Heart right ventricle (tissue), 16 donors: ENCODE data around the gene NTRK1. TPM values are rescaled to one million over a fixed set of nuclear protein-coding genes. Genes with fewer than 3 reads are reported as not detected.

Source experiments
- ATAC-seq, 8 donors: fragments of 200-7000 bp; cut with Tn5 transposase; one replicate each; pipeline ENCODE4 v1.9.1; 2020; ENCODE audit warnings: mild to moderate bottlenecking in 8 of 8, moderate library complexity in 8 of 8, moderate number of reproducible peaks in 1 of 8
- DNase-seq, 2 donors: peaks; one replicate each; pipeline ENCODE4 v3.0.0-alpha.2; 2020
- H3K27ac ChIP-seq, 10 donors: fragments of 200-600 bp; sonication (generic) in 2 of 10; one replicate each; pipeline versions ENCODE4 v1.5.0 to v1.8.0; 2020 to 2022; ENCODE audit warnings: mild to moderate bottlenecking in 3 of 10
- H3K27me3 ChIP-seq, 7 donors: fragments of 200-600 bp; one replicate each; pipeline ENCODE4 v1.8.0; 2021 to 2022; ENCODE audit warnings: mild to moderate bottlenecking in 2 of 7
- H3K36me3 ChIP-seq, 9 donors: fragments of 200-600 bp; sonication (generic) in 1 of 9; one replicate each; pipeline versions ENCODE4 v1.5.0 to v1.8.0; 2020 to 2022; ENCODE audit warnings: mild to moderate bottlenecking in 2 of 9
- H3K4me1 ChIP-seq, 9 donors: fragments of 200-600 bp; sonication (generic) in 1 of 9; one replicate each; pipeline versions ENCODE4 v1.5.0 to v1.8.0; 2020 to 2022; ENCODE audit warnings: mild to moderate bottlenecking in 4 of 9
- H3K4me3 ChIP-seq, 10 donors: fragments of 200-600 bp; sonication (generic) in 2 of 10; one replicate each; pipeline versions ENCODE4 v1.5.0 to v1.8.0; 2020 to 2022; ENCODE audit warnings: mild to moderate bottlenecking in 7 of 10, moderate library complexity in 2 of 10
- H3K9me3 ChIP-seq, 11 donors: fragments of 200-600 bp in 10 of 11; sonication (generic) in 2 of 11; one replicate each; pipeline versions ENCODE4 v1.5.0 to v1.8.0; 2013 to 2022; ENCODE audit warnings: mild to moderate bottlenecking in 2 of 11, control low read depth in 1 of 11, moderate library complexity in 1 of 11
- CTCF ChIP-seq, 9 donors: fragments of 200-600 bp; sonication (generic) in 2 of 9; IDR thresholded peaks; one replicate each; pipeline versions ENCODE4 v1.5.0 to v1.8.0; 2021 to 2022; ENCODE audit warnings: antibody characterized with exemption in 9 of 9, mild to moderate bottlenecking in 5 of 9, moderate library complexity in 1 of 9
- WGBS, 2 donors: extraction: QIAGEN DNeasy Blood & Tissue Kit; methylation state at CpG; one replicate each; pipeline ENCODE4 v1.1.7; 2013; ENCODE audit warnings: inconsistent platforms in 1 of 2; 5-methylcytosine and 5-hydroxymethylcytosine counted together
- intact Hi-C, 10 donors: fragments of 100-400 bp; cut with DNase I; formaldehyde crosslinking; loops; one replicate each; pipeline versions ENCODE4 v1.11.1 to v1.14.2; 2022
- polyA plus RNA-seq, 2 donors: library from polyadenylated mRNA; stranded (reverse); fragments of 200-250 nt; gene quantifications; one replicate each; pipeline ENCODE4 v1.2.3, GENCODE V29; 2013
- total RNA-seq, 10 donors: library from RNA; stranded (reverse); fragmentation: NEBNext Ultra II Directional in 3 of 10; extraction: Animal tissue kit (Norgen Biotek cat#: 25700) in 3 of 10; gene quantifications; one replicate each; pipeline versions ENCODE4 v1.2.1 to v1.2.4, GENCODE V29; 2021 to 2023
- donor health status: Arrhythmogenic right ventricular cardiomyopathy.
- donor health status: ischemic (EF 13 %, LVEDD 7.1; RV severe dilation, severe dysfunction).
- donor health status: healthy with polysubstance abuse.
- donor health status: DM: no; HTN: yes; CAD: no.
- donor health status: DM: no; HTN: no; CAD: no.
- donor health status: ischemic (EF 25% LVEDD 6.9; RV normal size, moderate dysfunction).
- donor health status: ischemic (EF 25% LVEDD 5.7; RV mildly dilated, moderate dysfunction).
- donor health status: healthy.
- donor health status: DM: yes; HTN: yes; CAD: no.
- donor health status: Ischemic cardiomyopathy.
- donor health status: ischemic (EF 35%, LVEDD 5.7; RV mildly dilated, moderate dysfunction).
- donor health status: nonischemic (EF 11% LVEDD 7.7; RV severe dilation, severe dysfunction).
- donor health status: DM: yes; HTN: yes; CAD: no.
- donor health status: PGD.
- donor health status: ischemic (EF 29% LVEDD 5.4; RV normal size, mild dysfunction).
- donor health status: nonischemic (EF 23%, LVEDD 6.1; RV moderate dilation, normal function).

The NTRK1 gene
- total and polyA plus RNA-seq, 12 donors, result 0.15 to 3.7 (median 0.69) TPM

- no peak for TF ChIP-seq CTCF (IDR thresholded peaks at IDR 0.05)
- Histone ChIP-seq H3K9me3 (no peaks in the 10 kb centered on the region), H3K36me3 (no peaks in the 10 kb centered on the region), H3K4me1 (peaks cover 0 to 17% (median 3%) of the 10 kb centered on the region in 9 donors), H3K27ac (no peak overlapping the region), H3K4me3 (no peak overlapping the region), H3K27me3 (peaks cover 0 to 26% (median 6%) of the 10 kb centered on the region in 7 donors)
- ATAC-seq (no peak), DNase-seq (no peak)
- 62 to 73% methylated on average over 3 of the region's 3 CpGs for WGBS, 2 donors
- intact Hi-C loops, result loop anchor here in 8 of 10 donors (2.0 to 10.0 kb wide), 4 partner anchors 42 to 188 kb away; partner anchors contain the start of genes ISG20L2 (in 3 of the 8) and METTL25B (in 3 of the 8)
Measured at GRCh38 chr1:156882543-156882942, 21.9 kb downstream of the NTRK1 start.

GRCh38 chr1:156883919-156884318, 23.3 kb downstream of the NTRK1 start:
- 76 to 79% methylated on average over 7 of the region's 7 CpGs for WGBS, 2 donors
- H3K36me3 ChIP-seq, result no peaks in the 10 kb centered on the region
- no peak overlapping the region for H3K27ac ChIP-seq
- ATAC-seq (no peak), DNase-seq (no peak)
- H3K9me3 ChIP-seq, result no peaks in the 10 kb centered on the region
- no peak overlapping the region for H3K4me3 ChIP-seq
- H3K4me1 ChIP-seq, result peaks cover 0 to 17% (median 3%) of the 10 kb centered on the region in 9 donors
- H3K27me3 ChIP-seq, result peaks cover 0 to 20% (median 6%) of the 10 kb centered on the region in 7 donors
- no peak for TF ChIP-seq CTCF (IDR thresholded peaks at IDR 0.05)
- intact Hi-C loops, result loop anchor here in 8 of 10 donors (2.0 to 10.0 kb wide), 4 partner anchors 43 to 189 kb away; partner anchors contain the start of genes ISG20L2 (in 3 of the 8) and METTL25B (in 3 of the 8)

- H3K9me3 ChIP-seq, result no peaks in the 10 kb centered on the region
- peaks cover 0 to 17% (median 3%) of the 10 kb centered on the region in 9 donors for H3K4me1 ChIP-seq
- no peaks in the 10 kb centered on the region for H3K36me3 ChIP-seq
- intact Hi-C loops, result loop anchor here in 7 of 10 donors (5.0 to 10.0 kb wide), 4 partner anchors 47 to 190 kb away; partner anchors contain the start of genes ISG20L2 (in 3 of the 7) and METTL25B (in 3 of the 7)
- no peak overlapping the region for H3K4me3 ChIP-seq
- TF ChIP-seq CTCF (IDR thresholded peaks at IDR 0.05), result no peak
- DNase-seq, result no peak
- no peak overlapping the region for H3K27ac ChIP-seq
- H3K27me3 ChIP-seq, result peaks cover 0 to 19% (median 6%) of the 10 kb centered on the region in 7 donors
- WGBS, 2 donors, result 65 to 67% methylated on average over 10 of the region's 10 CpGs
- peak in 1 of 8 donors; percentile 9 for ATAC-seq
Measured at GRCh38 chr1:156884560-156885184, 24.0 kb downstream of the NTRK1 start.

- Histone ChIP-seq H3K27me3 (peaks cover 0 to 19% (median 6%) of the 10 kb centered on the region in 7 donors), H3K4me1 (peaks cover 0 to 21% (median 4%) of the 10 kb centered on the region in 9 donors), H3K9me3 (no peaks in the 10 kb centered on the region), H3K27ac (no peak overlapping the region), H3K36me3 (no peaks in the 10 kb centered on the region), H3K4me3 (no peak overlapping the region)
- 35 to 41% methylated on average over 1 of the region's 1 CpG for WGBS, 2 donors
- TF ChIP-seq CTCF (IDR thresholded peaks at IDR 0.05), result no peak
- ATAC-seq, result peak in 1 of 8 donors; percentile 15
- no peak for DNase-seq
- intact Hi-C loops, result loop anchor here in 7 of 10 donors (5.0 to 10.0 kb wide), 4 partner anchors 48 to 191 kb away; partner anchors contain the start of genes ISG20L2 (in 3 of the 7) and METTL25B (in 3 of the 7)
Measured at GRCh38 chr1:156885314-156885713, 24.6 kb downstream of the NTRK1 start.
